Measurements from ENCODE around the gene DTNB.
"Not testable (repeated sequence)": the region's sequence is repeated elsewhere in the genome, so short reads cannot be mapped to it uniquely, and the experiment has no call there.

DTNB gene

GRCh38 chr2:25673300-25674076 lies at the start of gene DTNB:
DTNB (minus strand) TSS chr2:25673577; CDS start chr2:25652660, 20,917 bp downstream.
- DNase-seq, result peak; percentile 76 to 77

- DNase-seq, result no peak
Measured at GRCh38 chr2:25722224-25722623, 48.8 kb upstream of the DTNB start.

GRCh38 chr2:25720575-25720974 lies 47.2 kb upstream of the DTNB start:
- DNase-seq, result no peak

- DNase-seq, result no peak
Measured at GRCh38 chr2:25714740-25715139, 41.4 kb upstream of the DTNB start.

GRCh38 chr2:25712455-25712854 lies 39.1 kb upstream of the DTNB start:
- DNase-seq, result no peak

GRCh38 chr2:25711675-25712354 lies 38.4 kb upstream of the DTNB start:
- DNase-seq, result no peak

GRCh38 chr2:25710750-25711149 lies 37.4 kb upstream of the DTNB start:
- no peak for DNase-seq

- DNase-seq, result no peak
Measured at GRCh38 chr2:25709349-25709748, 36.0 kb upstream of the DTNB start.

GRCh38 chr2:25707927-25708590 lies 34.7 kb upstream of the DTNB start:
- no peak for DNase-seq

GRCh38 chr2:25705575-25705974 lies 32.2 kb upstream of the DTNB start:
- DNase-seq, result not testable (repeated sequence)

GRCh38 chr2:25701801-25702200 lies 28.4 kb upstream of the DTNB start:
- no peak for DNase-seq

GRCh38 chr2:25700221-25700660 lies 26.9 kb upstream of the DTNB start:
- DNase-seq, result peak; percentile 21 to 29

- DNase-seq, result no peak
Measured at GRCh38 chr2:25699216-25699615, 25.8 kb upstream of the DTNB start.

- no peak for DNase-seq
Measured at GRCh38 chr2:25698752-25699151, 25.4 kb upstream of the DTNB start.

GRCh38 chr2:25697559-25698341 lies 24.4 kb upstream of the DTNB start:
- DNase-seq, result no peak

GRCh38 chr2:25692737-25693445 lies 19.5 kb upstream of the DTNB start:
- no peak for DNase-seq

- DNase-seq, result no peak
Measured at GRCh38 chr2:25692143-25692542, 18.8 kb upstream of the DTNB start.

- DNase-seq, result no peak
Measured at GRCh38 chr2:25690058-25690457, 16.7 kb upstream of the DTNB start.

GRCh38 chr2:25688236-25688635 lies 14.9 kb upstream of the DTNB start:
- DNase-seq, result no peak

GRCh38 chr2:25685741-25686140 lies 12.4 kb upstream of the DTNB start:
- no peak for DNase-seq

GRCh38 chr2:25684577-25685473 lies 11.4 kb upstream of the DTNB start:
- no peak for DNase-seq
